OCI-LY7 (cell line): Measurements from ENCODE around the gene GLB1L2. TPM values are rescaled to one million over a fixed set of nuclear protein-coding genes. Genes with fewer than 3 reads are reported as not detected.

Source experiments
- BruUV-seq: library from RNA; stranded (reverse); fragments of 400-500 nt; replicated peaks from 2 replicates; lab custom pipeline; 2021; lab: Mats Ljungman, UMichigan
- CTCF ChIA-PET: fragments of 300-600 bp; sonication (Branson Sonifier 250); formaldehyde crosslinking; loops from one replicate; lab custom pipeline; 2022; ENCODE audit warnings: antibody characterized with exemption; ENCODE audit not compliant: unreplicated experiment; lab: Charles Lee
- POLR2A ChIA-PET: fragments of 300-600 bp; sonication (Branson Sonifier 250); formaldehyde crosslinking; loops from one replicate; lab custom pipeline; 2022; ENCODE audit warnings: antibody characterized with exemption; lab: Charles Lee
- DNase-seq: peaks from one replicate; pipeline ENCODE4 v3.0.0-alpha.2; 2015; ENCODE audit warnings: low spot score
- H2AFZ ChIP-seq: fragments of 200-600 bp; sonication (generic), shearing (Covaris generic); 2 replicates; pipeline ENCODE4 v1.6.1; 2014; ENCODE audit warnings: mild to moderate bottlenecking, antibody characterized with exemption, low read length, moderate library complexity
- H3K27ac ChIP-seq: fragments of 200-600 bp; sonication (generic); 2 replicates; pipeline ENCODE4 v1.5.1; 2014; ENCODE audit warnings: mixed run types, low read depth, mild to moderate bottlenecking, moderate library complexity, low read length, inconsistent platforms; ENCODE audit not compliant: poor library complexity, severe bottlenecking
- H3K36me3 ChIP-seq: fragments of 200-600 bp; sonication (generic); 2 replicates; pipeline ENCODE4 v1.6.1; 2014; ENCODE audit warnings: mild to moderate bottlenecking, antibody characterized with exemption, low read length, moderate library complexity, mixed read lengths; ENCODE audit not compliant: insufficient read depth
- H3K4me1 ChIP-seq: fragments of 200-600 bp; sonication (generic); 2 replicates; pipeline ENCODE4 v1.5.1; 2014; ENCODE audit warnings: mild to moderate bottlenecking, low read length; ENCODE audit not compliant: insufficient read depth, poor library complexity, severe bottlenecking
- H3K4me2 ChIP-seq: fragments of 200-600 bp; sonication (generic); 2 replicates; pipeline ENCODE4 v1.6.1; 2014; ENCODE audit warnings: mild to moderate bottlenecking, low read length
- H3K4me3 ChIP-seq: fragments of 200-600 bp; sonication (generic); 2 replicates; pipeline ENCODE4 v1.5.1; 2014; ENCODE audit warnings: mild to moderate bottlenecking, low read depth, low read length; ENCODE audit not compliant: poor library complexity, severe bottlenecking
- H3K79me2 ChIP-seq: fragments of 200-600 bp; sonication (generic); 2 replicates; pipeline ENCODE4 v1.6.1; 2016; ENCODE audit warnings: low read depth, mild to moderate bottlenecking, low read length, moderate library complexity, mixed read lengths; ENCODE audit not compliant: insufficient read depth
- H3K9me2 ChIP-seq: fragments of 200-600 bp; sonication (generic); 2 replicates; pipeline ENCODE4 v1.6.1; 2016; ENCODE audit warnings: mild to moderate bottlenecking, low read length, mixed read lengths; ENCODE audit not compliant: insufficient read depth
- H3K9me3 ChIP-seq: fragments of 200-600 bp; sonication (generic); 2 replicates; pipeline ENCODE4 v1.6.1; 2014; ENCODE audit warnings: mild to moderate bottlenecking, mixed run types, low read length, mixed read lengths
- H4K20me1 ChIP-seq: fragments of 200-600 bp; sonication (generic); 2 replicates; pipeline ENCODE4 v1.6.1; 2014; ENCODE audit warnings: mild to moderate bottlenecking, antibody characterized with exemption, low read length, moderate library complexity, mixed read lengths; ENCODE audit not compliant: insufficient read depth
- CTCF ChIP-seq: fragments of 200-600 bp; sonication (generic); conservative IDR thresholded peaks from 2 replicates; pipeline ENCODE4 v1.5.1; 2014; ENCODE audit warnings: mild to moderate bottlenecking, antibody characterized with exemption, low read length, moderate library complexity, mixed read lengths
- EZH2phosphoT487 ChIP-seq: fragments of 200-600 bp; sonication (generic); IDR thresholded peaks from 2 replicates; pipeline ENCODE4 v1.6.1; 2018; ENCODE audit warnings: low read depth, borderline replicate concordance, mild to moderate bottlenecking, mixed run types, antibody characterized with exemption, low read length, moderate library complexity, mixed read lengths
- intact Hi-C: fragments of 100-400 bp; cut with micrococcal nuclease; formaldehyde crosslinking; loops from one replicate; pipeline ENCODE4 v1.10.0; 2022; ENCODE audit not compliant: unreplicated experiment
- total RNA-seq, 2 experiments: library from RNA; depleted of rRNA in 1 of 2; stranded (reverse); fragments of >200 nt in 1 of 2; shearing (Covaris generic) in 1 of 2; gene quantifications; 2 replicates each; pipeline ENCODE4 v1.2.3, GENCODE V29; 2014 to 2022

Gene GLB1L2
- total RNA-seq, 2 experiments from 2014 or later = not detected

GRCh38 chr11:134405841-134406240 lies 74.1 kb downstream of the GLB1L2 start:
- ChIA-PET POLR2A (no interaction called here), CTCF (no interaction called here)
- Histone ChIP-seq H3K79me2 (no peaks in the 10 kb centered on the region), H3K4me1 (no peaks in the 10 kb centered on the region), H2AFZ (no peak overlapping the region), H4K20me1 (no peaks in the 10 kb centered on the region), H3K9me2 (no peaks in the 10 kb centered on the region), H3K36me3 (no peaks in the 10 kb centered on the region), H3K9me3 (no peaks in the 10 kb centered on the region), H3K4me3 (no peak overlapping the region), H3K27ac (no peak overlapping the region), H3K4me2 (no peak overlapping the region)
- TF ChIP-seq CTCF (no peak), EZH2phosphoT487 (no peak)
- intact Hi-C loops = no loop called here
- no TSS peak for BruUV-seq
- no peak for DNase-seq

- Histone ChIP-seq H3K79me2 (no peaks in the 10 kb centered on the region), H3K27ac (no peak overlapping the region), H3K36me3 (no peaks in the 10 kb centered on the region), H3K9me3 (no peaks in the 10 kb centered on the region), H3K4me1 (no peaks in the 10 kb centered on the region), H4K20me1 (no peaks in the 10 kb centered on the region), H3K4me2 (no peak overlapping the region), H3K9me2 (no peaks in the 10 kb centered on the region), H3K4me3 (no peak overlapping the region), H2AFZ (no peak overlapping the region)
- ChIA-PET POLR2A (no interaction called here), CTCF (no interaction called here)
- TF ChIP-seq EZH2phosphoT487 (no peak), CTCF (no peak)
- DNase-seq = no peak
- no TSS peak for BruUV-seq
- intact Hi-C loops = no loop called here
Observed at GRCh38 chr11:134406264-134407185, 74.7 kb downstream of the GLB1L2 start.

GRCh38 chr11:134407321-134407828 lies 75.6 kb downstream of the GLB1L2 start:
- H3K9me2 ChIP-seq = no peaks in the 10 kb centered on the region
- intact Hi-C loops = no loop called here
- H3K4me3 ChIP-seq = no peak overlapping the region
- H3K9me3 ChIP-seq = no peaks in the 10 kb centered on the region
- no peak overlapping the region for H3K4me2 ChIP-seq
- H3K27ac ChIP-seq = no peak overlapping the region
- DNase-seq = no peak
- H3K36me3 ChIP-seq = no peaks in the 10 kb centered on the region
- TF ChIP-seq CTCF (no peak), EZH2phosphoT487 (no peak)
- H3K4me1 ChIP-seq = no peaks in the 10 kb centered on the region
- POLR2A ChIA-PET = no interaction called here
- no peak overlapping the region for H2AFZ ChIP-seq
- no TSS peak for BruUV-seq
- no peaks in the 10 kb centered on the region for H4K20me1 ChIP-seq
- no peaks in the 10 kb centered on the region for H3K79me2 ChIP-seq
- CTCF ChIA-PET = no interaction called here
